Ramos (cell line): ENCODE measurements around the gene ZCCHC7.

ENCODE experiments used
- in situ Hi-C: fragments of 300-500 bp; cut with MboI; formaldehyde crosslinking; loops from one replicate; pipeline ENCODE4 v1.14.3; 2022; ENCODE audit warnings: low sequenced_read_pairs; ENCODE audit not compliant: unreplicated experiment

Gene ZCCHC7

GRCh38 chr9:37353791-37354190 is 233.4 kb downstream of the ZCCHC7 start:
- in situ Hi-C loops, result no loop called here

GRCh38 chr9:37362430-37362829 is 242.1 kb downstream of the ZCCHC7 start:
- in situ Hi-C loops, result no loop called here

GRCh38 chr9:37363124-37363523 is 242.8 kb downstream of the ZCCHC7 start:
- in situ Hi-C loops, result no loop called here

GRCh38 chr9:37364136-37364535 is 243.8 kb downstream of the ZCCHC7 start:
- in situ Hi-C loops, result no loop called here

GRCh38 chr9:37364751-37365360 is 244.5 kb downstream of the ZCCHC7 start:
- in situ Hi-C loops, result no loop called here

GRCh38 chr9:37369671-37370070 is 249.3 kb downstream of the ZCCHC7 start:
- in situ Hi-C loops, result no loop called here

- in situ Hi-C loops, result no loop called here
Measured at GRCh38 chr9:37370282-37370681, 249.9 kb downstream of the ZCCHC7 start.

- in situ Hi-C loops, result no loop called here
Measured at GRCh38 chr9:37370968-37371563, 250.7 kb downstream of the ZCCHC7 start.

- in situ Hi-C loops, result no loop called here
Measured at GRCh38 chr9:37371565-37372464, 251.4 kb downstream of the ZCCHC7 start.

- in situ Hi-C loops, result no loop called here
Measured at GRCh38 chr9:37372839-37373238, 252.5 kb downstream of the ZCCHC7 start.

GRCh38 chr9:37373621-37374020 is 253.2 kb downstream of the ZCCHC7 start:
- in situ Hi-C loops, result no loop called here

GRCh38 chr9:37374892-37375291 is 254.5 kb downstream of the ZCCHC7 start:
- in situ Hi-C loops, result no loop called here

- in situ Hi-C loops, result no loop called here
Measured at GRCh38 chr9:37377688-37378612, 257.6 kb downstream of the ZCCHC7 start.

GRCh38 chr9:37378613-37379004 is 258.2 kb downstream of the ZCCHC7 start:
- in situ Hi-C loops, result no loop called here

- in situ Hi-C loops, result loop anchor here (10.0 kb wide), 1 partner anchor 185 kb away; no protein-coding TSS in a partner anchor
Measured at GRCh38 chr9:37379835-37380234, 259.5 kb downstream of the ZCCHC7 start.

GRCh38 chr9:37380570-37380969 is 260.2 kb downstream of the ZCCHC7 start:
- in situ Hi-C loops, result loop anchor here (10.0 kb wide), 1 partner anchor 186 kb away; no protein-coding TSS in a partner anchor

GRCh38 chr9:37381094-37381741 is 260.8 kb downstream of the ZCCHC7 start:
- in situ Hi-C loops, result loop anchor here (10.0 kb wide), 1 partner anchor 186 kb away; no protein-coding TSS in a partner anchor

GRCh38 chr9:37382161-37382981 is 262.0 kb downstream of the ZCCHC7 start:
- in situ Hi-C loops, result loop anchor here (10.0 kb wide), 1 partner anchor 188 kb away; no protein-coding TSS in a partner anchor

- in situ Hi-C loops, result loop anchor here (10.0 kb wide), 1 partner anchor 188 kb away; no protein-coding TSS in a partner anchor
Measured at GRCh38 chr9:37382982-37383357, 262.6 kb downstream of the ZCCHC7 start.
